ENCODE measurements around the gene SCNN1B. TPM values are rescaled to one million over a fixed set of nuclear protein-coding genes. Genes with fewer than 3 reads are reported as not detected.
"Not testable (repeated sequence)": the region's sequence is repeated elsewhere in the genome, so short reads cannot be mapped to it uniquely, and the experiment has no call there.

SCNN1B gene
- polyA plus RNA-seq = 1 to 10 TPM; 2.2 to 9.4 (median 8.9) TPM

- no peak within 1 kb of the TSS for H3K27ac ChIP-seq (ENCODE audit: low read depth, low read length)
Measured at GRCh38 chr16:23302045-23302956, at the start of gene SCNN1B. Gene SCNN1B, plus strand, starts transcription at chr16:23302302. Its CDS starts 46,298 bp downstream, at chr16:23348600.

GRCh38 chr16:23252310-23252709, 49.8 kb upstream of the SCNN1B start:
- no peak overlapping the region for H3K27ac ChIP-seq (ENCODE audit: low read depth, low read length)
- WGBS, 3 donors = 74 to 92% (median 90%) methylated on average over 5 of the region's 5 CpGs

More at GRCh38 chr16:23302045-23302956, at the start of gene SCNN1B:
- 1 to 4% (median 3%) methylated on average over 66 to 81 of the region's 81 CpGs for WGBS, 3 donors

GRCh38 chr16:23253650-23254049, 48.5 kb upstream of the SCNN1B start:
- 88 to 100% (median 90%) methylated on average over 1 of the region's 1 CpG for WGBS, 3 donors

GRCh38 chr16:23254338-23254737, 47.8 kb upstream of the SCNN1B start:
- H3K27ac ChIP-seq (ENCODE audit: low read depth, low read length) = no peak overlapping the region
- 58 to 63% (median 62%) methylated on average over 4 of the region's 4 CpGs for WGBS, 3 donors

More at GRCh38 chr16:23253650-23254049, 48.5 kb upstream of the SCNN1B start:
- H3K27ac ChIP-seq (ENCODE audit: low read depth, low read length) = not testable (repeated sequence)

- 55 to 66% (median 57%) methylated on average over 4 of the region's 4 CpGs for WGBS, 3 donors
Measured at GRCh38 chr16:23255000-23255399, 47.1 kb upstream of the SCNN1B start.

GRCh38 chr16:23256440-23256839, 45.7 kb upstream of the SCNN1B start:
- H3K27ac ChIP-seq (ENCODE audit: low read depth, low read length) = no peak overlapping the region
- WGBS, 3 donors = 51 to 70% (median 67%) methylated on average over 3 of the region's 3 CpGs

More at GRCh38 chr16:23255000-23255399, 47.1 kb upstream of the SCNN1B start:
- no peak overlapping the region for H3K27ac ChIP-seq (ENCODE audit: low read depth, low read length)

GRCh38 chr16:23257682-23258081, 44.4 kb upstream of the SCNN1B start:
- no peak overlapping the region for H3K27ac ChIP-seq (ENCODE audit: low read depth, low read length)
- WGBS, 3 donors = 27 to 79% (median 70%) methylated on average over 1 of the region's 1 CpG

- WGBS, 3 donors = 58 to 71% (median 63%) methylated on average over 2 of the region's 2 CpGs
- H3K27ac ChIP-seq (ENCODE audit: low read depth, low read length) = no peak overlapping the region
Measured at GRCh38 chr16:23258919-23259237, 43.2 kb upstream of the SCNN1B start.

GRCh38 chr16:23267647-23268046, 34.5 kb upstream of the SCNN1B start:
- no peak overlapping the region for H3K27ac ChIP-seq (ENCODE audit: low read depth, low read length)
- WGBS, 3 donors = 48 to 63% (median 56%) methylated on average over 6 of the region's 6 CpGs

- no peak overlapping the region for H3K27ac ChIP-seq (ENCODE audit: low read depth, low read length)
Measured at GRCh38 chr16:23268561-23268960, 33.5 kb upstream of the SCNN1B start.

GRCh38 chr16:23269248-23269953, 32.7 kb upstream of the SCNN1B start:
- H3K27ac ChIP-seq (ENCODE audit: low read depth, low read length) = no peak overlapping the region
- 84 to 87% (median 86%) methylated on average over 6 of the region's 6 CpGs for WGBS, 3 donors

GRCh38 chr16:23270654-23271053, 31.4 kb upstream of the SCNN1B start:
- no peak overlapping the region for H3K27ac ChIP-seq (ENCODE audit: low read depth, low read length)
- 96 to 99% (median 97%) methylated on average over 3 of the region's 3 CpGs for WGBS, 3 donors

- WGBS, 3 donors = 47 to 60% (median 48%) methylated on average over 2 of the region's 2 CpGs
- no peak overlapping the region for H3K27ac ChIP-seq (ENCODE audit: low read depth, low read length)
Measured at GRCh38 chr16:23274968-23275367, 27.1 kb upstream of the SCNN1B start.

GRCh38 chr16:23276821-23277220, 25.3 kb upstream of the SCNN1B start:
- H3K27ac ChIP-seq (ENCODE audit: low read depth, low read length) = no peak overlapping the region
- 49 to 70% (median 59%) methylated on average over 4 of the region's 4 CpGs for WGBS, 3 donors

GRCh38 chr16:23278031-23278430, 24.1 kb upstream of the SCNN1B start:
- no peak overlapping the region for H3K27ac ChIP-seq (ENCODE audit: low read depth, low read length)
- WGBS, 3 donors = 44 to 67% (median 59%) methylated on average over 2 of the region's 2 CpGs

- no peak overlapping the region for H3K27ac ChIP-seq (ENCODE audit: low read depth, low read length)
- 24 to 32% (median 27%) methylated on average over 9 of the region's 9 CpGs for WGBS, 3 donors
Measured at GRCh38 chr16:23279721-23280153, 22.4 kb upstream of the SCNN1B start.

GRCh38 chr16:23280483-23280967, 21.6 kb upstream of the SCNN1B start:
- WGBS, 3 donors = 54 to 61% (median 59%) methylated on average over 6 of the region's 6 CpGs
- H3K27ac ChIP-seq (ENCODE audit: low read depth, low read length) = no peak overlapping the region

- WGBS, 3 donors = 76 to 90% (median 82%) methylated on average over 1 of the region's 1 CpG
- H3K27ac ChIP-seq (ENCODE audit: low read depth, low read length) = no peak overlapping the region
Measured at GRCh38 chr16:23282568-23282967, 19.5 kb upstream of the SCNN1B start.

GRCh38 chr16:23283571-23283970, 18.5 kb upstream of the SCNN1B start:
- no peak overlapping the region for H3K27ac ChIP-seq (ENCODE audit: low read depth, low read length)
- 82 to 86% (median 84%) methylated on average over 2 of the region's 2 CpGs for WGBS, 3 donors
